Transverse colon (tissue), 3 donors: Measurements from ENCODE around the gene ADGRB3.

ENCODE experiments used
- CTCF ChIP-seq, 5 experiments: fragments of 200-600 bp in 3 of 5; fragments of 450-650 bp in 2 of 5; sonication (generic) in 3 of 5; IDR thresholded peaks; 1 replicate in 2 of 5; 2 replicates in 3 of 5; pipeline ENCODE4 v1.5.1; 2016 to 2017; ENCODE audit warnings: antibody characterized with exemption in 5 of 5, inconsistent platforms in 3 of 5, mild to moderate bottlenecking in 2 of 5, moderate library complexity in 1 of 5
- EP300 ChIP-seq: sonication (generic); formaldehyde crosslinking; IDR thresholded peaks from one replicate; pipeline ENCODE4 v1.6.1; 2017; ENCODE audit warnings: antibody characterized with exemption, low read depth
- POLR2A ChIP-seq: fragments of 450-650 bp; IDR thresholded peaks from one replicate; pipeline ENCODE4 v1.6.1; 2016; ENCODE audit warnings: antibody characterized with exemption, mild to moderate bottlenecking, moderate library complexity

- TF ChIP-seq EP300 (no peak), CTCF (IDR thresholded peaks at IDR 0.05) (no peak), POLR2A (no peak)
These were observed 428.3 kb downstream of the ADGRB3 start for GRCh38 chr6:69063401-69063800.
